ENCODE measurements around the gene PFDN5.
"Not testable (repeated sequence)": the region's sequence is repeated elsewhere in the genome, so short reads cannot be mapped to it uniquely, and the experiment has no call there.

The PFDN5 gene

GRCh38 chr12:53328043-53328435 lies 32.7 kb downstream of the PFDN5 start:
- no peak for DNase-seq

GRCh38 chr12:53330671-53331070 lies 35.3 kb downstream of the PFDN5 start:
- no peak for DNase-seq

DNA sequence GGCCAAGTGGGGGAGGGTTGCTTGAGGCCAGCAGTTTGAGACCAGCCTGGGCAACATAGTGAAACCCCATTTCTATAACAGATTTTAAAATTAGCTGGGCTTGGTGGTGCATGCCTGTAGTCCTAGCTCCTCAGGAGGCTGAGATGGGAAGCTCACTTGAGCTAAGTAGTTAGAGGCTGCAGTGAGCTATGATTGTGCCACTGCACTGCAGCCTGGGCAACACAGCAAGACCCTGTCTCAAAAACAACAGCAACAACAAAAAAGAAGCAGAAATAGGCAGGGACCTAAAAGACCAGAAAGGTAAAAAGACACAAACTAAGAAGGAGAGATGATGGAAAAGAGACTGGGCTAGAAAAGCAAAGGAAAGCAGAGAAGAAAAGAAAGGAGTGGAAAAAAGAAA lies 37.0 kb downstream of the PFDN5 start:
- DNase-seq: not testable (repeated sequence)

DNA sequence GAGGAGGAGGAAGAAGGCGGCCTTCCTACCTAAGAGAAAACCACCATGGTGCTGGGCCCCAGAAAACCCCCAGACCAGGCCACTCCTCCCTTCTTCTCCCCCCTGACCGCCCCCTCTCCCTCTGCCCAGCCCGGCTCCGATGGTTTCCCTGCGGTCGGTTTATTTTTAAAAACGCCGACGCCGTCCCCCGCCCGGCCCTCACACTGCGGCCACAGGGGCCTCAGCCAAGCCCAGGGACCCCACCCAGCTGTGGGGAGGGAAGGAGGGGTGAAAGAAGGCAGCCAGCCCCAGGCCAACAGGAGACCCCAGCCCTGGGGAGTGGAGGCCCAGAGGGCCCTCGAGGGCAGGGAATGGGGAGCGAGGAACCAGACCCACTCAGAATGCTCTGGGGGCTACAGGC lies 37.4 kb downstream of the PFDN5 start:
- no peak for DNase-seq

DNA sequence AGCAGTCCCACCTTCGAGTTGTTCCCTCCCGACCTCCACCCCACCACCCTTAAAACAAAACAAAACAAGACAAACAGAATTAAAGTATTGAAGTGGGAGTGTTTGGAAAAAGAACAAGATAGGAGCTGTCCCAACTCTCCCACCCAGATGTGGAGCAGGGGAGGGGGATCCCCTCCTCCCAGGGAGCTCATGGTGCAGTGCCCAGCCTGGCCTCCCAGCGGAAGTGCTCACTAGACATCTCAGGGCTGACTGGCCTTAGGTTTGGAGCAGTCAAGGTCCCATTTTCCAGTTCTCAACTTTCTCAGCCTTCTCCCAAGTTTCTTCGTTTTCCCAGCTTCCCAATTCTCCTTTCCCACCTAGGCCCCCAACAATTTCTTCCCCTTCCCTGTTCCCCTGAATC lies 37.9 kb downstream of the PFDN5 start:
- DNase-seq: no peak

DNA sequence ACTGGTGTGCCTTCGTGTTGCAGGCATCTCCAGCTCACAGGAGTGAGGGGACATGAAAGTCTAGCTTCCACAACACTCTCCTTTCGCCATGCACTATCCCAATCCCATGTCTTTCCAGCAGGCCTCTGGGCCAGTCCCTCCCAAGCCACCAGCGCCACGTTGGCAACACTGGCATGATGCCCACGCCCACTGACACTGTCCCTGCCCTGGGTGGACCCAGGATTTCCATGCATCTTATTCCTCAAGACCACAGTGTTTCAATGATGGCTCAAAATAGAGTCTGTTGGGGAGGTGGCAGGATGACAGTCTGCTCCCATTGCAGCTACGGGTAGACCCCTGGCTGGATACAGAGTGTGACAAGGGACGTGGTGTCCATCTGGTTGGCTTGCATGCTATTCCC lies 38.5 kb downstream of the PFDN5 start:
- DNase-seq: no peak

GRCh38 chr12:53334822-53335221 lies 39.5 kb downstream of the PFDN5 start:
- DNase-seq: no peak

- DNase-seq: no peak
Observed at GRCh38 chr12:53336181-53336681, 40.9 kb downstream of the PFDN5 start, which contains the start of gene SP7. TSS of gene SP7 (minus strand) at chr12:53336354. CDS start at chr12:53335646, 708 bp downstream.

DNA sequence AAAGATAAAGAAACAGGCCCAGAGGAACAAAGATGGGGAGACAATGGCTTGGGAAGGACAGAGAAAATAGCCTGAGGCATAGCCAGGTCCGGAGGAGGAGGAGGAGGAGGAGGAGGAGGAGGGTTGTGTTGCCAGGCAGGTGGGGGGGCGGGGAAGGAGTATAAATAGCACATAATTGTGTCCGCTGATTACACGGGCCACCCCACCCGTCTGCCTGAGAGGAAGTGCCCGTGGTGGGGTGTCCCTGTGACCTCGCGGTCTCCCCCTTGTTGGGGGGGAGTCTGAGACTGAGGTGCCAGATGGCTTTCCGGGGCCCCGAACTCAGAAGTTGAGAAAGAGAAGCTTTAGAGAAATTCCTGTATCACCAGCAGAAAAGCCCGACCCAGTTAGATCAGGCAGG lies 42.7 kb downstream of the PFDN5 start:
- peak in 1 of 2 donors; percentile 20 for DNase-seq

DNA sequence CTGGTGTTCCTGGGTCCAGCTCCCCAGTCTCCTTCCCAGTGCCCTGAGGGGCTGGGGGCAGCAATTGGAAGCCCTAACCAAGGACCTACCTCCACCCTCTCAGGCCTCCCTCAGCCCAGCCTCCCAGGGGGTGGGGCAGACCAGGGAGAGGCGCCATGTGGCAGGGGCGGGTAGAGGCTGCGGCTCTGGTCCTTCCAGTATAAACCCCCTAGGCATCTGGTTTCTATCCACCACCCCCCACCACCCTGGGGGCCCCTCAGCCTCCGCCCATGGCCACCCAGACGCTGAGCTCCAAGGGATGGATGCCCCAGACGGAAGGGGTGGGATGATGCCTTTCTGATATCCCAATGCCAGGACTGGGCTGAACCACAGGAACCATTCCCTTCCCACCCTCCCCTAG lies 43.6 kb downstream of the PFDN5 start:
- DNase-seq: no peak

DNA sequence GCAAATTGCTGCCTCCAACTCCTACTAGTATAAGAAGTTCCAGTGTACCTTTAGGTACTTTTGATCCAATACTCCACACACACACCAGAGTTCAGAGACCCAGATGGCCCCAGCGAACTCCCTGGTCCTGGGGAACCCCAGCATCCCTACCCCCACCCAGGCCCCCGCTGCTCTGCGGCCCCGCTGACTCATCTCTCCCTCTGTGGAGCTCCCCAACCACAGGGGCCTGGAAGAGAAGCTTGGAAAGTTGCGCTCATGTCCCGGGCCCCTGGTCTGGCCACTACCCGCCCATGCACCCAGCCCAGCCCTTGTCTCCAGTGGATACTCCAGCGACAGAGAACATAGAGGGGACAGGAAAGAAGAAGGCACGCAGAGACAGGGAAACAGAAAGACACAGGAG lies 45.1 kb downstream of the PFDN5 start:
- DNase-seq: no peak

DNA sequence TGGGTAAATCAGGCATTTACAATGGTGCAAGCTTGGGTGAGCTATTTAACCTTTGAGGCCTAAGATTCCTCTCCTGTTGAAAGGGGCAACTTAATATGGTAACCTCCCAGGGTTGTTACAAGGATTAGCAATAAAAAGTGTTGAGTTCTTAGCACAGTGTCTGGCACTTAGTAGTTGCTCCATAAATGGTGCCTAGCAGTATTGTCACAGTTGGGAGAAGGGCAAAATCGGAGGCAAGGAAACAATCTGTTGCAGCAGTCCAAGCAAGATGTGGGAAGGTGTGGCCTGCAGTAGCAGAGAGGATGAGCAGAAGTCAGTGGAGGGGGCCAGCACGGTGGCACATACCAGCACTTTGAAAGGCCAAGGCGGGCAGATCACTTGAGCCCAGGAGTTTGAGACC lies 48.1 kb downstream of the PFDN5 start:
- DNase-seq: no peak

- DNase-seq: no peak
Observed at GRCh38 chr12:53343969-53344368, 48.6 kb downstream of the PFDN5 start.

DNA sequence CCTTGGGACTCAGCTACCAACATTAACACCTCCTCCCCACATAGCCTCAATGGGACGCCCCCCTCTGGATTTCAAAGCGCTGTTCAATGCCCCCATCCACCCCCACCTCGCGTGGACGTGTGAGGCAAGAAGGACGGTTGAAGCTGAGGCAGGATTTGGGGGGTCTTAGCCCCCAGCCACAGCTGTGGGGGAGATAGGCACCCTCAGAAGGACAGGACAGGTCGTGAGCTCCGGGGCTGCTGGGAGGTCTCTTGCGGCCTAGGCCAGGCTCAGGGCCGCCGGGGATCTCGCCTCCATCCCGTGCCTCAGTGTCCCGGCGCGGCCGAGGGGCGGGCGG lies 49.1 kb downstream of the PFDN5 start:
- DNase-seq: no peak

DNA sequence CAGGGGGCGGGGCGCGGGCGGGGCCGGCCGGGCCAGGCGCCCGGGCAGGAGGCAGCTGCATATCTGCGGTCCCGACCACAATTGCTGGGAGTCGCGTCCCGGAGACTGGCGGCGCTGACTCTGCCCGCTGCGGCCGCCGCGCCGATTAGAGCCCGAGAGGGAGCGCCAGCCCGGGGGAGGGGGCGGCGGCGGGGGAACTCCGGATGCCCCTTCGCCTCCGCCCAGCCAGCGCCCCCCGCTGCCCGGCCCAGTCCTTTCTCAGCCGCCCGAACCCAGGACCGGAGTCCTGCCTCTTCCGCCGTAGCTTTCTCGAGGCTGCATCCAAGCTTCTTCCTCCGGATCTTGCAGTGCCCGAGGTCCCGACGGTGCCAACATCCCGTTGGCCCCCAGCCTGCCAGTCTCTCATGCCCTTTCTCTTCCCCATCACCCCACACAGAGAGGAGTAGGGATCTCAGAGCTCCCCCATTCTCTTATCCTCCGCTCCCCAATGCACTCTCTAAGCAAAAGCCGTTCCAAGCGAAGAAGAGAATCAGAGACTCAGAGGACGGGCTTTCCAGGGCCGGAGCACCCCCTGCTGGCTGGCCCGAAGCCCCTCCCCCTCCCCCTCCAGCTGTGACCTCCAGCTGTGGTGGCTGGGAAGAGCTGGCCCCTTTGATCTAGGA lies 49.6 kb downstream of the PFDN5 start:
- peak; percentile 76 for DNase-seq

GRCh38 chr12:53345486-53346188 lies 50.3 kb downstream of the PFDN5 start:
- DNase-seq: no peak

DNA sequence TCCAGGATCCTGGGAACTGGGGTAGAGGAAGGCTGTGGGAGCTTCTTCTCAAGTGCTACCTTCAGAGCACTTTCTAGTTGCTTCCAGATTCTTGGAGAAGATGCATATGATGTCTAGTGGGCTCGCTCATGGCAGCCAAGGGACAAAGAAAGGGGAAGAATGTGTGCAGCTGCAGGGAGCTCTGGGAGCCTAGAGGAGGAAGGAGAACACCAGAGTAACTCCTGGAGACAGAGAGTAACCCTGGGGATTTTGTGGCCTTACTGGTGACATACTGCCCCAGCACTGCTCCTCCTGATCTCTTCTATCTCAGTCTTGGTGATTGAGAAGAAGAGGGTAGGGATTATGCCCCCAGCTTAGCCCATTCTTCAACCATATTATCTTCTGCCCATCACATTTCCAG lies 51.1 kb downstream of the PFDN5 start:
- no peak for DNase-seq

- no peak for DNase-seq
Observed at GRCh38 chr12:53347905-53348304, 52.6 kb downstream of the PFDN5 start.
